ENCODE measurements around the gene EMILIN2. TPM values are rescaled to one million over a fixed set of nuclear protein-coding genes. Genes with fewer than 3 reads are reported as not detected.

EMILIN2 gene
- total RNA-seq, 1 experiment from 2014 or later, result 20.0 TPM

- DNase-seq, result no peak
- Histone ChIP-seq H3K79me1 (ENCODE audit: insufficient read depth, low read depth, low read length, poor library complexity, severe bottlenecking) (no peaks in the 10 kb centered on the region), H3K14ac (ENCODE audit: insufficient read depth, low read length) (no peak overlapping the region), H3K4ac (ENCODE audit: low read depth, low read length) (no peak overlapping the region), H2BK15ac (ENCODE audit: low read depth, low read length) (no peak overlapping the region), H3K27ac (ENCODE audit: insufficient read length, low read depth, low read length) (no peak overlapping the region), H3K9ac (ENCODE audit: extremely low read depth, insufficient read length, low read length) (no peak overlapping the region), H2AFZ (ENCODE audit: low read length) (no peak overlapping the region), H4K91ac (ENCODE audit: insufficient read length, low read depth, low read length) (no peak overlapping the region), H3K23me2 (ENCODE audit: insufficient read length, low read depth, low read length, poor library complexity, severe bottlenecking) (peaks cover 5% of the 10 kb centered on the region), H2BK5ac (ENCODE audit: insufficient read length, low read length) (no peak overlapping the region), H2AK5ac (ENCODE audit: insufficient read length, low read length) (no peak overlapping the region), H3K79me2 (ENCODE audit: insufficient read depth, low read length) (no peaks in the 10 kb centered on the region), H3K9me3 (ENCODE audit: control insufficient read depth, low read depth, low read length) (no peaks in the 10 kb centered on the region), H4K8ac (replicated peaks; ENCODE audit: insufficient read length, low read depth, low read length) (no peak overlapping the region), H2BK20ac (ENCODE audit: low read depth, low read length, poor library complexity, severe bottlenecking) (no peak overlapping the region), H3K27me3 (ENCODE audit: insufficient read depth, low read length) (no peaks in the 10 kb centered on the region), H2BK12ac (ENCODE audit: insufficient read length, low read depth, low read length) (no peak overlapping the region), H3K4me1 (ENCODE audit: insufficient read depth, low read length) (peaks cover 8% of the 10 kb centered on the region; the same call in 1 of the 2 replicates), H3K23ac (ENCODE audit: insufficient read length, low read depth, low read length) (no peak overlapping the region), H3K56ac (ENCODE audit: insufficient read length, low read depth, low read length) (no peak overlapping the region), H3K4me2 (ENCODE audit: insufficient read depth, insufficient read length, low read length) (no peak overlapping the region), H4K20me1 (ENCODE audit: control insufficient read depth, insufficient read depth, insufficient read length) (no peaks in the 10 kb centered on the region), H2BK120ac (ENCODE audit: low read depth, low read length, poor library complexity, severe bottlenecking) (no peak overlapping the region), H4K5ac (ENCODE audit: insufficient read length, low read depth, low read length) (no peak overlapping the region), H3K18ac (ENCODE audit: insufficient read length, low read depth, low read length) (no peak overlapping the region), H3T11ph (ENCODE audit: low read length) (no peak overlapping the region)
- Mint-ChIP-seq H3K27ac (no peak overlapping the region), H3K4me1 (peaks cover 22 to 24% of the 10 kb centered on the region in 2 experiments), H3K27me3 (ENCODE audit: low read depth) (peaks cover 3% of the 10 kb centered on the region; the same call in 1 of the 2 replicates), H3K4me3 (no peak overlapping the region), H3K9me3 (no peaks in the 10 kb centered on the region), H3K36me3 (ENCODE audit: insufficient read depth in 1 of 3, low read depth in 3 of 3) (peaks cover 9 to 68% (median 43%) of the 10 kb centered on the region in 3 experiments; a peak in 6 of 7 replicates)
- no CpG with 5 or more reads among the region's 4 CpGs for WGBS (ENCODE audit: extremely low coverage, insufficient read length, low lambda C conversion rate)
- no peak for TF ChIP-seq CTCF (conservative IDR thresholded peaks at IDR 0.05)
Measured at GRCh38 chr18:2911533-2911932, 64.7 kb downstream of the EMILIN2 start.
